ENCODE data around the gene CCDC124.
"Not testable (repeated sequence)": the region's sequence is repeated elsewhere in the genome, so short reads cannot be mapped to it uniquely, and the experiment has no call there.

CCDC124 gene

GRCh38 chr19:17957149-17957849, 24.5 kb downstream of the CCDC124 start:
- no peak for DNase-seq

- DNase-seq = no peak
Measured at GRCh38 chr19:17957885-17958284, 25.1 kb downstream of the CCDC124 start.

GRCh38 chr19:17963936-17964691, 31.3 kb downstream of the CCDC124 start:
- DNase-seq = no peak

GRCh38 chr19:17965370-17966128, 32.7 kb downstream of the CCDC124 start:
- no peak for DNase-seq

- DNase-seq = no peak
Measured at GRCh38 chr19:17966129-17966483, 33.3 kb downstream of the CCDC124 start.

- DNase-seq = no peak
Measured at GRCh38 chr19:17966550-17967256, 33.9 kb downstream of the CCDC124 start, which contains the start of gene KCNN1. KCNN1 (plus strand) TSS chr19:17967107; CDS start chr19:17973889, 6,782 bp downstream.

GRCh38 chr19:17967257-17968051, 34.6 kb downstream of the CCDC124 start:
- no peak for DNase-seq

GRCh38 chr19:17968362-17968761, 35.5 kb downstream of the CCDC124 start:
- DNase-seq = no peak

GRCh38 chr19:17969096-17969792, 36.4 kb downstream of the CCDC124 start:
- no peak for DNase-seq

- no peak for DNase-seq
Measured at GRCh38 chr19:17972230-17972629, 39.4 kb downstream of the CCDC124 start.

- no peak for DNase-seq
Measured at GRCh38 chr19:17973759-17974158, 40.9 kb downstream of the CCDC124 start.

- no peak for DNase-seq
Measured at GRCh38 chr19:17974551-17974950, 41.7 kb downstream of the CCDC124 start.

GRCh38 chr19:17975032-17975431, 42.2 kb downstream of the CCDC124 start:
- no peak for DNase-seq

- no peak for DNase-seq
Measured at GRCh38 chr19:17977021-17977420, 44.2 kb downstream of the CCDC124 start.

- DNase-seq = no peak
Measured at GRCh38 chr19:17977488-17977887, 44.7 kb downstream of the CCDC124 start.

- DNase-seq = no peak
Measured at GRCh38 chr19:17981611-17982010, 48.8 kb downstream of the CCDC124 start.

GRCh38 chr19:17982430-17982829, 49.6 kb downstream of the CCDC124 start:
- DNase-seq = no peak

GRCh38 chr19:17985037-17985818, 52.4 kb downstream of the CCDC124 start:
- DNase-seq = no peak

- DNase-seq = not testable (repeated sequence)
Measured at GRCh38 chr19:17986569-17986968, 53.8 kb downstream of the CCDC124 start.

GRCh38 chr19:17988161-17988560, 55.3 kb downstream of the CCDC124 start:
- no peak for DNase-seq
